HEK293 (cell line): ENCODE results near the gene PRSS53.

ENCODE experiments used
- CTCF ChIA-PET: fragments of 350-600 bp; formaldehyde crosslinking; extraction: SDS; loops from one replicate; lab custom pipeline; 2021; ENCODE audit warnings: antibody characterized with exemption; lab: Yijun Ruan, JAX
- POLR2A ChIA-PET: fragments of 300-600 bp; formaldehyde crosslinking; extraction: SDS; loops from one replicate; lab custom pipeline; 2020; ENCODE audit warnings: antibody characterized with exemption, inconsistent platforms; lab: Yijun Ruan, JAX
- H3K27ac ChIP-seq: fragments of 200-500 bp; sonication (Bioruptor generic); 2 replicates; pipeline ENCODE4 v1.5.1; 2014; ENCODE audit warnings: low read depth, low read length, control low read depth, inconsistent platforms; ENCODE audit errors: extremely low read depth
- H3K36me3 ChIP-seq, 2 experiments: fragments of 200-500 bp in 1 of 2; sonication (Bioruptor generic) in 1 of 2; 1 replicate in 1 of 2; 2 replicates in 1 of 2; pipeline ENCODE4 v1.5.1; 2014 to 2017; ENCODE audit warnings: inconsistent platforms in 2 of 2, low read length in 2 of 2; ENCODE audit not compliant: control insufficient read depth in 2 of 2, insufficient read depth in 1 of 2
- H3K4me1 ChIP-seq: fragments of 200-500 bp; sonication (Bioruptor generic); 2 replicates; pipeline ENCODE4 v1.5.1; 2014; ENCODE audit warnings: mild to moderate bottlenecking, low read length, inconsistent platforms; ENCODE audit not compliant: control insufficient read depth, insufficient read depth
- H3K4me3 ChIP-seq: 2 replicates; pipeline ENCODE4 v1.5.1; 2011; ENCODE audit warnings: low read depth, mild to moderate bottlenecking, control low read depth, low read length, moderate library complexity
- H3K9me3 ChIP-seq: fragments of 200-500 bp; sonication (Bioruptor generic); 2 replicates; pipeline ENCODE4 v1.5.1; 2014; ENCODE audit warnings: low read depth, low read length, inconsistent platforms; ENCODE audit not compliant: control insufficient read depth, insufficient read depth
- GLI2 ChIP-seq: fragments of 450-650 bp; formaldehyde crosslinking; IDR thresholded peaks from 2 replicates; pipeline ENCODE4; 2017; ENCODE audit warnings: missing biosample characterization, missing genetic modification characterization, low read depth, borderline replicate concordance
- PRDM10 ChIP-seq: fragments of 450-650 bp; formaldehyde crosslinking; IDR thresholded peaks from 2 replicates; pipeline ENCODE4 v1.5.1; 2016; ENCODE audit warnings: missing biosample characterization, missing genetic modification characterization
- SALL2 ChIP-seq: fragments of 450-650 bp; formaldehyde crosslinking; IDR thresholded peaks from 2 replicates; pipeline ENCODE4 v1.5.0; 2017; ENCODE audit warnings: missing biosample characterization, mild to moderate bottlenecking, missing genetic modification characterization, borderline replicate concordance
- SETDB1 ChIP-seq: IDR thresholded peaks from one replicate; pipeline ENCODE4 v1.6.1; 2017; ENCODE audit warnings: mild to moderate bottlenecking, low read length, moderate library complexity, mixed read lengths; ENCODE audit not compliant: insufficient read length
- SP3 ChIP-seq: fragments of 450-650 bp; formaldehyde crosslinking; IDR thresholded peaks from 2 replicates; pipeline ENCODE4 v1.5.1; 2016; ENCODE audit warnings: missing biosample characterization, missing genetic modification characterization
- SP7 ChIP-seq: fragments of 450-650 bp; formaldehyde crosslinking; IDR thresholded peaks from 2 replicates; pipeline ENCODE4 v1.5.1; 2016; ENCODE audit warnings: missing biosample characterization, missing genetic modification characterization
- TCF7L2 ChIP-seq: IDR thresholded peaks from 2 replicates; pipeline ENCODE4 v1.6.1; 2011; ENCODE audit warnings: low read depth, mild to moderate bottlenecking, inconsistent platforms, low read length, moderate library complexity, borderline replicate concordance
- ZBTB17 ChIP-seq: fragments of 450-650 bp; formaldehyde crosslinking; IDR thresholded peaks from 2 replicates; pipeline ENCODE4 v1.5.1; 2016; ENCODE audit warnings: missing biosample characterization, missing genetic modification characterization
- ZBTB21 ChIP-seq: fragments of 450-650 bp; formaldehyde crosslinking; IDR thresholded peaks from 2 replicates; pipeline ENCODE4 v1.5.1; 2017; ENCODE audit warnings: missing biosample characterization, missing genetic modification characterization
- ZFP41 ChIP-seq: fragments of 450-650 bp; formaldehyde crosslinking; IDR thresholded peaks from 2 replicates; pipeline ENCODE4 v1.5.1; 2016; ENCODE audit warnings: missing biosample characterization, missing genetic modification characterization, borderline replicate concordance
- ZIC2 ChIP-seq: fragments of 450-650 bp; formaldehyde crosslinking; IDR thresholded peaks from 2 replicates; pipeline ENCODE4 v1.5.1; 2016; ENCODE audit warnings: missing biosample characterization, missing genetic modification characterization
- ZNF157 ChIP-seq: fragments of 450-650 bp; formaldehyde crosslinking; IDR thresholded peaks from 2 replicates; pipeline ENCODE4 v1.5.1; 2016; ENCODE audit warnings: missing biosample characterization, missing genetic modification characterization
- ZNF16 ChIP-seq: fragments of 450-650 bp; formaldehyde crosslinking; IDR thresholded peaks from 2 replicates; pipeline ENCODE4 v1.5.1; 2016; ENCODE audit warnings: low read depth, missing biosample characterization, missing genetic modification characterization
- ZNF621 ChIP-seq: fragments of 450-650 bp; formaldehyde crosslinking; IDR thresholded peaks from 2 replicates; pipeline ENCODE4 v1.5.1; 2017; ENCODE audit warnings: missing biosample characterization, missing genetic modification characterization
- ZNF792 ChIP-seq: fragments of 450-650 bp; formaldehyde crosslinking; IDR thresholded peaks from 2 replicates; pipeline ENCODE4 v1.5.1; 2016; ENCODE audit warnings: missing biosample characterization, missing genetic modification characterization
- ZSCAN18 ChIP-seq: fragments of 450-650 bp; formaldehyde crosslinking; IDR thresholded peaks from 2 replicates; pipeline ENCODE4 v1.5.1; 2016; ENCODE audit warnings: missing biosample characterization, missing genetic modification characterization
- TF ChIP-seq, protein P1 (sequence below): fragments of 450-650 bp; formaldehyde crosslinking; IDR thresholded peaks from 2 replicates; pipeline ENCODE4 v1.5.1; 2016; ENCODE audit warnings: missing biosample characterization, missing genetic modification characterization
- TF ChIP-seq, protein P2 (sequence below): fragments of 450-650 bp; formaldehyde crosslinking; IDR thresholded peaks from 2 replicates; pipeline ENCODE4 v1.5.0; 2017; ENCODE audit warnings: missing biosample characterization, missing genetic modification characterization, borderline replicate concordance
- TF ChIP-seq, protein P3 (sequence below): fragments of 450-650 bp; formaldehyde crosslinking; IDR thresholded peaks from 2 replicates; pipeline ENCODE4 v1.5.1; 2016; ENCODE audit warnings: missing biosample characterization, missing genetic modification characterization

PRSS53 gene

DNA sequence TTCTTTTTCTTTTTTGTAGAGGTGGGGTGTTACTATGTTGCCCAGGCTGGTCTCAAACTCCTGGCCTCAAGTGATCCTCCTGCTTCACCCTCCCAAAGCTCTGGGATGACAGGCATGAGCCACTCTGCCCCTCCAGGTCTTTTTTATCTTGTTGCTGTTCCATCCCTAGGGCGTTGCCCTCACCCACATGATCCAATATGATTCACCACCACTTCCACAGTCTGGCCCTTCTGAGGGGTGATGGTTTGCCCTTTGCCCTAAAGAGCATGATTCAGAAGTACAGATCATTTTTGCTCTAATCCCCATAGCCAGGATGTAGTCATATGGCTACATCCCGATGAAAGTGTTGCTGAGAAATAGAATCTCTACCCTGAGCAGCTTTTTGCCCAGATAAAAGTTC is 36.6 kb downstream of the PRSS53 start (continued):
- TF ChIP-seq PRDM10 (tag by site-specific recombination) = peak; percentile 35; the same call in 1 of the 2 replicates
- TF ChIP-seq, protein P1, sequence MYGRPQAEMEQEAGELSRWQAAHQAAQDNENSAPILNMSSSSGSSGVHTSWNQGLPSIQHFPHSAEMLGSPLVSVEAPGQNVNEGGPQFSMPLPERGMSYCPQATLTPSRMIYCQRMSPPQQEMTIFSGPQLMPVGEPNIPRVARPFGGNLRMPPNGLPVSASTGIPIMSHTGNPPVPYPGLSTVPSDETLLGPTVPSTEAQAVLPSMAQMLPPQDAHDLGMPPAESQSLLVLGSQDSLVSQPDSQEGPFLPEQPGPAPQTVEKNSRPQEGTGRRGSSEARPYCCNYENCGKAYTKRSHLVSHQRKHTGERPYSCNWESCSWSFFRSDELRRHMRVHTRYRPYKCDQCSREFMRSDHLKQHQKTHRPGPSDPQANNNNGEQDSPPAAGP (tag by site-specific recombination) = peak; percentile 90
- peak; percentile 48; the same call in 1 of the 2 replicates for TF ChIP-seq SP7 (tag by site-specific recombination)
- no peak for TF ChIP-seq ZNF792 (tag by site-specific recombination)
- TF ChIP-seq, protein P2, sequence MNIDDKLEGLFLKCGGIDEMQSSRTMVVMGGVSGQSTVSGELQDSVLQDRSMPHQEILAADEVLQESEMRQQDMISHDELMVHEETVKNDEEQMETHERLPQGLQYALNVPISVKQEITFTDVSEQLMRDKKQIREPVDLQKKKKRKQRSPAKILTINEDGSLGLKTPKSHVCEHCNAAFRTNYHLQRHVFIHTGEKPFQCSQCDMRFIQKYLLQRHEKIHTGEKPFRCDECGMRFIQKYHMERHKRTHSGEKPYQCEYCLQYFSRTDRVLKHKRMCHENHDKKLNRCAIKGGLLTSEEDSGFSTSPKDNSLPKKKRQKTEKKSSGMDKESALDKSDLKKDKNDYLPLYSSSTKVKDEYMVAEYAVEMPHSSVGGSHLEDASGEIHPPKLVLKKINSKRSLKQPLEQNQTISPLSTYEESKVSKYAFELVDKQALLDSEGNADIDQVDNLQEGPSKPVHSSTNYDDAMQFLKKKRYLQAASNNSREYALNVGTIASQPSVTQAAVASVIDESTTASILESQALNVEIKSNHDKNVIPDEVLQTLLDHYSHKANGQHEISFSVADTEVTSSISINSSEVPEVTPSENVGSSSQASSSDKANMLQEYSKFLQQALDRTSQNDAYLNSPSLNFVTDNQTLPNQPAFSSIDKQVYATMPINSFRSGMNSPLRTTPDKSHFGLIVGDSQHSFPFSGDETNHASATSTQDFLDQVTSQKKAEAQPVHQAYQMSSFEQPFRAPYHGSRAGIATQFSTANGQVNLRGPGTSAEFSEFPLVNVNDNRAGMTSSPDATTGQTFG = no peak
- TF ChIP-seq, protein P3, sequence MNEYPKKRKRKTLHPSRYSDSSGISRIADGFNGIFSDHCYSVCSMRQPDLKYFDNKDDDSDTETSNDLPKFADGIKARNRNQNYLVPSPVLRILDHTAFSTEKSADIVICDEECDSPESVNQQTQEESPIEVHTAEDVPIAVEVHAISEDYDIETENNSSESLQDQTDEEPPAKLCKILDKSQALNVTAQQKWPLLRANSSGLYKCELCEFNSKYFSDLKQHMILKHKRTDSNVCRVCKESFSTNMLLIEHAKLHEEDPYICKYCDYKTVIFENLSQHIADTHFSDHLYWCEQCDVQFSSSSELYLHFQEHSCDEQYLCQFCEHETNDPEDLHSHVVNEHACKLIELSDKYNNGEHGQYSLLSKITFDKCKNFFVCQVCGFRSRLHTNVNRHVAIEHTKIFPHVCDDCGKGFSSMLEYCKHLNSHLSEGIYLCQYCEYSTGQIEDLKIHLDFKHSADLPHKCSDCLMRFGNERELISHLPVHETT (tag by site-specific recombination) = peak; percentile 52; the same call in 1 of the 2 replicates
- TF ChIP-seq ZBTB17 (tag by site-specific recombination) = peak; percentile 30; the same call in 1 of the 2 replicates

GRCh38 chr16:31050280-31051030 is 38.3 kb downstream of the PRSS53 start:
- Histone ChIP-seq H3K9me3 (no peaks in the 10 kb centered on the region), H3K4me3 (no peak overlapping the region), H3K4me1 (no peaks in the 10 kb centered on the region), H3K36me3 (no peaks in the 10 kb centered on the region), H3K27ac (no peak overlapping the region)
- ChIA-PET POLR2A (no interaction called here), CTCF (interaction anchor here (0.5 to 0.9 kb wide), 6 partner anchors 21 to 680 kb away, joined by 3 to 4 read pairs (median 3); no protein-coding TSS in a partner anchor)
- TF ChIP-seq ZFP41 (tag by site-specific recombination) = no peak
- no peak for TF ChIP-seq TCF7L2
- no peak for TF ChIP-seq ZBTB21 (tag by site-specific recombination)
- no peak for TF ChIP-seq ZNF621 (tag by site-specific recombination)
- no peak for TF ChIP-seq SALL2 (tag by site-specific recombination)
- TF ChIP-seq ZSCAN18 = no peak
- TF ChIP-seq ZNF16 (tag by site-specific recombination) = no peak
- no peak for TF ChIP-seq SP3 (tag by site-specific recombination)
- no peak for TF ChIP-seq ZNF157 (tag by site-specific recombination)
- no peak for TF ChIP-seq ZIC2 (tag by site-specific recombination)
- no peak for TF ChIP-seq GLI2 (tag by site-specific recombination)
- TF ChIP-seq SETDB1 = no peak
